Measurements from ENCODE around the gene AGBL4.
A peak's percentile ranks its signal among the peaks of the same experiment; 100 is the strongest.
"Not testable (repeated sequence)": the region's sequence is repeated elsewhere in the genome, so short reads cannot be mapped to it uniquely, and the experiment has no call there.

Gene AGBL4

DNA sequence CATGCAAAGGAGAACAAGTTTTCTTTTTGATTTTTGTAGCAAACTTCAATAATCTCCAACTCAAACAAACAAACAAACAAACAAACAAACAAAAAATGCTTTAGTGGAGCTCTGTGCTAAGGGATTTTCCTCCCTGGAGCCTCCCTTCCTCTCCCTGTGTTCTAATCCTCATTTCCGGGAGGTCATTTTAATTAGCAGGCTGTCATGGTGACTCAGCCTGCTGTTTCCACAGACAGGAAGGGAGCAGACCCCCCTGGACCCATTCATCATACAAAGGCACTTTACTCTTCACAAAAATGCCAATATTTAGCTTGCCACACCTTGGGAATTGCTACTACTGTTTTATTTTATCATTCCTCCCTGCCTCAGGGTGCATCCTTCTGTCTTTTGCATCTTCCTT lies 1490.8 kb downstream of the AGBL4 start:
- DNase-seq (ENCODE audit: low spot score), result no peak

DNA sequence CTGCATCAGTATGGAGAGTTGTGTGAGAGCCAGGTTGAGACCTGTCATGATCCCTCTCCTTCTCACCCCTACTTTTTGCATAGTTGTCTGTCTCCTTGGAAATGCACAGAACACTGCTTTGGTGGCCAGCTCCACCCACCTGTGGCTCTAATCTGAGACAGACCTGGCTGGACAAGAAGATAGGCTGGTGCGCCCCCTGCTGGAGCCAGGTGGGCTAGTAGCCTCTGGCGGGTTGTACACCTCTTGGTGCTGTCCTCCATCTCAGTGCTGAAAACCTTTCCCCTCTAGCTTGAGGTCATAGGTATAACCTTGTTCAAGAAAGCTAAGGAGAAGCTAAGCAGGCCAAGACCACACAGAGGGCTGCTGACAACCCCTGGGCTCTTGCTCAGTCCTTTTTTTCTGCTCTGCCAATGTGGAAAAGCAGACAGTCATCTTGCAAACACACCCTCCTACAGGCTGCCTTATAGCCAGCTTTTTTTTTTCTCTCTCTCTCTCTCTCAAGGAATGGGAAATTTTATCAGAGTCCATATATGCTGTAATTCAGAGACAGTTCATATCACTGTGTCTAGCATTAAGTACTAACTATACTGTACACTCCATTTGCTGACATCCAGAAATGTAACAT lies 1492.9 kb downstream of the AGBL4 start:
- DNase-seq (ENCODE audit: low spot score), result peak; percentile 71

DNA sequence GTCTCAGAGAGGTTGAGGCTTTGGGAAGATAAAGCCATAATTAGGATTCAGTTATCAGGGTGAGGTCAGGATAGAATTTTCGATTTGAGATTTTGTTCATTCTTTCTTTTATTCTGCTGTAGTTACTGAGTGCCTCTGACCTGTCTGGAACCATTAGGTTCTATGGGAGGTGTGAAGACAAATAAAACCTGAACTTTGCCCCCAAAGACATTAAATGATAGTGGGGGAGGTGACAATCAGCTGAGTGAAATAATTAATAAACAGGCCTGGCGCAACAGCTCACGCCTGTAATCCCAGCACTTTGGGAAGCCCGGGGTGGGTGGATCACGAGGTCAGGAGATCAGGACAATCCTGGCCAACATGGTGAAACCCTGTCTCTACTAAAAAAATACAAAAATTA lies 1496.7 kb downstream of the AGBL4 start:
- DNase-seq (ENCODE audit: low spot score), result no peak

DNA sequence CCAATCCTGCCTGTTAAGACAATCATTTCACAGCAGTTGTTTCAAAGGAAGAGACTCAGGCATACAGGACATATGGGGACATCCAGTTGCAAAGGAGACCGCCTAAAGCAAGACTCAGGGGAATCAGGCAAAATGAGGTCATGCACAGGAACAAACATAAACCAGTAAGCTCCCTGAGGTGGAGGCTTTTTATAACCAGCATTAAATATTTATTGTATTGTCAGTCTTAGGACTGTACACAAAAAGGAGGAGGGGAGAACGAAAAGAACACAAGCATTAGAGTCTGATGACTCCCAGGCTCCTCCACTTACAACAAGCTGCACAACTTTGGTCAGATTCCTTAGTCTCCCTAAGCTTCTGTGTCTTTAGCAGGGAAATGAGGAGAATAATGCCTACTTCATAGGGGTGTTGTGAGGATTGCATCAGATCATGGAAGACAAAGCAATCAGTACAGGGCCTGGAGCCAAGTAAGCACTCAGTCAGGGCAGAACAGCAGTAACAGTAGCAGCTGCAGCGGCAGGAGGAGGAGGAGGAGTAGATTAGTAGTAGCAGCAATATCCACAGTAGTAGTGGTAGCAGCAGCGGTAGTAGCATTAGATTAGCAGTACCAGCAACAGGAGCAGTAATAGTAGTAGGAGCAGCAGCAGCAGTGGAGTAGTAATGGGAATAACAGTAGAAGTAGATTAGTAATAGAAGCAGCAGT lies 1497.6 kb downstream of the AGBL4 start:
- DNase-seq (ENCODE audit: low spot score), result no peak

DNA sequence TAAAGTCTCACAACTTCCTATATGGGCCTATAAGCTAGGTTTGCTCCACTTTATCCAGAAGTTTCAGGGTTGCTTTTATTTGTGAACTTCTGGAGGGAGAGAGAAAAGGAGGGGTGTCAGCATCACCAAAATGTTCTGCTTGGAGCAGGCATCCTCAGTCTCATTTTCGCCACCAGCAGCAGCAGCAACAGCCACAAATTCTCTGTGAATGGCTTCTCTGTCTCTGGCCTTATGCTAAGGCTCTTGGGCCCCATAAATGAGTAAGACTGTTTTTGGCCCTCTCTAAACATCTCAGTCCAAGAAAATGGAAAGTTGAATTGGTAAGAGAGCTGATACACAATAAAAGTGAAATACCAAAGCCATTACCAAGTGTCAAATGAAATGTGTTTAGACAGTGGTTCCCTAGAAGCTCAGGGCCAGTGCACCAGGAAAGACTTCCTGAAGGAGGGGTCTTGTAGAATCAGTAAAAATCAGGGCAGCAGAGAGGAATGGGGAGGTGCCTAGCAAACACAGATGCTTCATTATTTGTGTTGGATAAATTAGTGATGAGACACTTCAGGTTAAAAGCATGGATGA lies 1498.8 kb downstream of the AGBL4 start:
- DNase-seq (ENCODE audit: low spot score), result no peak

DNA sequence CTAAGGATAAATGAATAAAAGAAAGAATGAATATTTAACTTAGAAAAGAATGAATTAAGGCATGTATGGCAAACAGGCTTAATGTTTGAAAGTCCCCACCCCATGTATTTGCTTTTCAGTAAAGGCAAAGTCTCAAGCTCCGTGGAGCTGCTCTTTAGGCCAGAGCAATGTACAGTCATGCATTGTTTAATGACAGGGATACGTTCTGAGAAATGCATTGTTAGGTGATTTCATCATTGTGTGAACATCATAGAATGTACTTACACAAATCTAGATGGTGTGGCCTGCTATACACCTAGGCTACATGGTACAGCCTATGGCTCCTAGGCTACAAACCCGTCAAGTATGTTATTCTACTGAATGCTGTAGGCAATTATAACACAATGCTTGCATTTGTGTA lies 1500.2 kb downstream of the AGBL4 start:
- DNase-seq (ENCODE audit: low spot score), result no peak

DNA sequence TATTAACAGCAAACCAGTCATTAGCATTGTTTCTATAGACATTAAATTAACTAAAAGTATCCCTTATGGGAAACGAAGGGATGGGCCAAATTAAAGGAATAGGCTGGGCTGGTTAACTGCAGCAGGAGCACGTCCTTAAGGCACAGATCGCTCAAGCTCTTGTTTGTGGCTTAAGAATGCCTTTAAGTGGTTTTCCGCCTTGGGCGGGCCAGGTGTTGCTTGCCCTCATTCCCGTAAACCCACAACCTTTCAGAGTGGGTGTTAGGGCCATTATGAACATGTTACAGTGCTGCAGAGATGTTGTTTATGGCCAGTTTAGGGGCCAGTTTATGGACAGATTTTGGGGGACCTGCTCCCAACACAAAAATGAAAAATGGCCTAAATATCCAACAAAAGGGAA lies 1503.9 kb downstream of the AGBL4 start:
- DNase-seq (ENCODE audit: low spot score), result not testable (repeated sequence)

DNA sequence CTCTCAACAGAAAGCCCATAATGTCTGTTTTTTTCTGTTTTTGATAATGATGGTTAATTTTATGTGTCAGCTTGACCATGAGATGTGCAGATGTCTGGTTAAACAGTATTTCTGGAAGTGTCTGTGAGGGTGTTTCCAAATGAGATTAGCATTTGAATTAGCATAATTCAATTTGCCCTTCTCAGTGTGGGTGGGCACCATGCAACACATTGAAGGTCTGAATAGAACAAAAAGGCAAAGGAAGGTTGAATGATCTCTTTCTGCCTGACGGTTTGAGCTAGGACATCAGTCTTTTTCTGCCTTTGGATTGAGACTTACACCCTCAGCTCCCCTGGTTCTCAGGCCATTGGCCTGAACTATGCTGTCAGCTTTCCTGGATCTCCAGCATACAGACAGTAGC lies 1516.9 kb downstream of the AGBL4 start:
- no peak for DNase-seq (ENCODE audit: low spot score)

DNA sequence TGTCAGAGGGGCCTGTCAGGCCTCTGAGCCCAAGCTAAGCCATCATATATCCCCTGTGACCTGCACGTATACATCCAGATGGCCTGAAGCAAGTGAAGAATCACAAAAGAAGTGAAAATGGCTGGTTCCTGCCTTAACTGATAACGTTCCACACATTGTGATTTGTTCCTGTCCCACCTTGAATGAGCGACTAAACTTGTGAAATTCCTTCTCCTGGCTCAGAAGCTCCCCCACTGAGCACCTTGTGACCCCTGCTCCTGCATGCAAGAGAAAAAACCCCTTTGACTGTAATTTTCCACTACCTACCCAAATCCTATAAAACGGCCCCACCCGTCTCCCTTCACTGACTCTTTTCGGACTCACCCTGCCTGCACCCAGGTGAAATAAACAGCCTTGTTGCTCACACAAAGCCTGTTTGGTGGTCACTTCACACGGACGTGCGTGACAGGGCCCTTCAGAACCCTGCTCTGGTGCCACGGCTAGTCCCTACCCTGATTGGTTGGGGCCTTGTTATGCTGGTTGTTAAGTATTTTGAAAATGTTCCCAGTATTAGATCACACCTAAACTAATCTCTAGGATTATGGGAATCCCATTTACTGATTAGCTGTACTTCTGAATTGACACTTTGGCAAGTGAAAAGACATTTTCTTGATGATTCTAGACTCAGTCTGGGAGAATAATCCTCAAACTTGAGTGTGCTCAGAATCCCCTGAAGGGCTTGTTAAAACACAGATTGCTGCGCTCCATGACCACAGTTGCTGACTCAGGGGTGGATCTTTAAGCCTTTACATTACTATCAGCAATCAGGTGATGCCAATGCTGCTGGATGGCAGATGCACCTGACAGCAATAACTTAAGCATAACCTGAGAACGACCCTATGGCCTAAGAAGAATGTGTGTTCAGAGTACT lies 1523.0 kb downstream of the AGBL4 start:
- no peak for DNase-seq (ENCODE audit: low spot score)

DNA sequence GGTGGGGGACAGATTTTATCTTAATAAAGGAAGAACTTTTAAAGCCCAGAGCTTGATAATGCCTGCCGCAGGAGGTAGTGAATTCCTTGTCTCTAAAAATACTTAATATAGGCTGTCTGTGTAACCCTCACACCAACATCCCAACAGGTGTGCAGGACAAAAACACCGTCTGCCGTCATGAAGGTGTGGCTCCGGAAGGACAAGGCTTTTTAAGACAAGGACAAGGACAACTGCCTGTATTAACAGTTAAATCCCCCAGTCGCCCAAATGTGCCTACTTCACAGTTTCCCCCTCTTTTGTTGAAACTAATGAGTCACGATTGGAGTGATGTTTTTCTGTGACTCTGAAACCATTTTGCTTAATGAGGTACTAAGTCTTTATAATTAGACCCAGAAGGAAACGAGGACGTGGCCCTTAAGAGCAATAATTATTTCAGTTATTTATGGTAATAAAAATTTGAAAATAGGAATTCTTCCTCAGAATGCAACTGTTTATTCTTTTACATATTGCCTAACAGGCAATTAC lies 1524.5 kb downstream of the AGBL4 start:
- DNase-seq (ENCODE audit: low spot score), result no peak

DNA sequence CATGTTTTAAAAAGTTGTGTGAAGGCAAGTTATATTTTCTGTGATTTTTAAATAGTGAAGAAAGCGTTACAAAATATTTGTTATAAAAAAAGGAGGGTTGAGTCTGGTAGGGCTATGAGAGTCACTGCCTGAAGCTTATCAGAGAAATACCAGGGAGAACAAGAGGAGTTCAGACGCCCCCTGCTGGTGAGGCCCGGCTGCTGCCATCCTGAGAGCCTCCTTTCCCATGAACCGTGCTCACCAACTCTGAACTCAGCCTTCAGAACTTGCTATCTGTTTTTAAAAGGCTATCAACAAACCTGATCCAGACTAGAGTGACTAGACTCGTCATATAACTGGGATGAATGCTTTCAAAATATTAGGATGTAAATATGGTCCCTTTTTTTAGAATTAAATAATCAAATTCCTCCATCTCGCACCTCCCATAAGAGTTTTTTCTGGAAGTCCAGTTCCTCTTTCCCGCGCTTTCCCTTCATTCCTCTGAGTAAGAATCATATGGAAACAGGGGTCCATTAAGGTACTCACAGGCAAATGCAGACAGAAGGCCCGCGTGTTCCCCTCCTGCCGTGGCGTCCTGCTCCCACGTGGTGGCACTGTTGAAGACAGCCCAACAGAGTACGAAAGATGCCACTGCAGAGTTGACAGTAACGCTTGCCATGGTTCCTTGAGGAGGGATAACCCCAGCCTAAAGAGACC lies 1525.5 kb downstream of the AGBL4 start:
- DNase-seq (ENCODE audit: low spot score), result peak; percentile 59

DNA sequence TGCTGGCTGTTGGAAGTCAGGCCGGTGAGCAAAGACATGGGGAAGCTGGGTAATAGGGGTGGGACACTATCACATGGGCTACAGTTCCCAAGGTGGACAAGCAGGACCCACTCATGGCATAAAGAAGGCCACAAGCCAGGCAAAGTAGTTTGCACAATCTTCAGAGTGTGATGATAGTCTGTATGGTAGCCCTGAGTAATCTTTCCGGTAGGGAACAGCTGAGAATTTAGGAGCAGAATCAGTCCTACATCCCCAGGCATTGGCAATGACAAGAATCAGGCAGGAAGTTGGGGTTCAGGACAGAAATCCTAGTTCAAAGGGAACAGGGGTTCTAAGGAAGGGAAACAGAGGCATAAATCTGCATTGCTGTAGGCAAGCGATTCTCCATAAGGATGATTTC lies 1527.8 kb downstream of the AGBL4 start:
- DNase-seq (ENCODE audit: low spot score), result no peak

DNA sequence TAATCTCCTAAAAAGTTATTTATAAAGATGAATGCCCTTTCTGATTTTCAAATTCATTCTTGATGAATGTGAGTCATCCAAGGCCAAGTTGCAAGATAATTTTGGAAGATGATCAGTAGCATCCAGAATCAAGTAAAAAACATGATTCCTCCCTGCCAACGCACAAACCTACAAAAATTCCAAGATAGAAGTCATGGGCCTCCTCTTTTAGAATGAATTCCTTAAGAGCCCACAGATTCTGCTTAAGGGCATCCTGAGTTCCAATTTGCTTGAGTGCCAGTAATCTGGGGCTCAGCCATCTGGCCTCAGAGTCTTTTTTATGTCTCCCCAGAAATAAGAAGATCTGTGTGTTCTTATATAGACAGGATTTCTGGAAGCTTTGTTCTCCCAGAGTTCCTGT lies 1528.6 kb downstream of the AGBL4 start:
- no peak for DNase-seq (ENCODE audit: low spot score)

DNA sequence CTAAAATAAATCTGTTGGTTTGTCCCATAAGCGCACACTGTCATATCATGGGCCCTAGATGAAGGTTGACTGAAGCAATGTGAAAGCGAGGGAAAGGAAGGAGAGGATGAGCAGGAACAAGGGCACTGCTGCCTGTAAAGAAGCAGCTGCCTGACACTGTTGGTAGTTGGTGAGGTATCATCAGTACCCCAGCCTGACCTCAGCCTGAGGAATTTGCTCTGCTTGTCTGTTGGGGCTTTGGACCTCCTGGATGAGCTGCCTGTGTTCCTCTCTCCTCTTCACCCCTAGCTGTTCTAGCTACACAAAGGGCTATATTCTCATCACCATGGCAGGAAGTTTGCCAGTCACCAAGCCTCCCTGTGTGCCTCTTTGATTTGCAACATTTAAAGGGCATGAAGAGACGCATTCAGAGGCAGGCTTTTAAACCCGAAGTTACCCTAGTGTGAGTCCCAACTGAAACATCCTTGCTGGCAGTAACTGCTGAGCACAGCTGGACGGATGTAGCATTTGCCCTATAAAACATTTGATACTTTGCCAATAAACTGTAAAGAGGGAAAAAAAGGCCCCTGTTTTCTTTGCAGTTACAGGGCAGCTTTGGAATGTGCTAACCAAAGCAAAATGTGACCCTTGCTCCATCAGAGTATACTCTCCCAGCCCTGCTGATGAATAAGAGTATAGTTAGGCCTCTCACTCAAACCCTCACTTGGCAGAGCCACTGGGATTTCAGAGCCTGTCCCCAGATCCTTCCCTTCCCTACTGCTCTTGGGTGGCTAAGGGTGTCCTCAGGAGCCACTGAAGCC lies 1529.6 kb downstream of the AGBL4 start:
- DNase-seq (ENCODE audit: low spot score), result peak; percentile 47

DNA sequence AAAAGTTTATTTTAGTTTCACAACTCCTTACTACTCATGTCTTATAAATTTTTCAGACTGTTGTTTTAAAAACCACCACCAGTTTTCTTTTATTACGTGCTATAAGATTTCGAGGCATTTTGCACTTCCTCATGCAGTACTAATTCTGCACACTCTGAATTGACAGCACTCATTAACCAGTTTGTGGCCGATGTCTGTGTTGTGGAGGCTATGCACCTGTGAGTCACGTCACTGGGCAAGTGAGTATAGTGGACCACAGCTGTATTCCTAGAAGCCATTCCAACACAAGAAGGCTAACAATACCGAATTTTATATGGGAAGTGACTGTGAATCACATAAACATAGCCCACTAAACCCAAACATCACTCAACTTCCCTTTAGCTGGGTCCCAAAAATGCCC lies 1530.7 kb downstream of the AGBL4 start:
- no peak for DNase-seq (ENCODE audit: low spot score)

DNA sequence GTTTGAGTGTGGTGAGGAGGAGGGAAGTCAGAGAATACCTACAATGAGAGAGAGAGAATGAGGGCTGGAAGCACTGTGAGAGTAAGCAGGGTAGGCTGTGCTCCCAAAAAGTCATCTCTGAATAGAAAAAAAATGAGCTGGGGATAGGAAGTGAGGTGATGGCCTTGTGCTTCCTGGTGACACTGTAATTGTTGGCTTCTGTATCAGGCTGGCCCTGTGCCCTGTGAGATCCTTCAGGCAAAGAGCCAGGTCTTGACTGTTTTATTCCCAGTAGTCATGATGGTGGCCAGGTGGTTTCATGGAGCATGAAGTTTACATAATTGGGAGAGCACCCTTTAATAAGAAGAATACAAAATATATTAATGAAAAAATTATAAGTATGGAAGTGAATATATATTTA lies 1531.4 kb downstream of the AGBL4 start:
- no peak for DNase-seq (ENCODE audit: low spot score)

DNA sequence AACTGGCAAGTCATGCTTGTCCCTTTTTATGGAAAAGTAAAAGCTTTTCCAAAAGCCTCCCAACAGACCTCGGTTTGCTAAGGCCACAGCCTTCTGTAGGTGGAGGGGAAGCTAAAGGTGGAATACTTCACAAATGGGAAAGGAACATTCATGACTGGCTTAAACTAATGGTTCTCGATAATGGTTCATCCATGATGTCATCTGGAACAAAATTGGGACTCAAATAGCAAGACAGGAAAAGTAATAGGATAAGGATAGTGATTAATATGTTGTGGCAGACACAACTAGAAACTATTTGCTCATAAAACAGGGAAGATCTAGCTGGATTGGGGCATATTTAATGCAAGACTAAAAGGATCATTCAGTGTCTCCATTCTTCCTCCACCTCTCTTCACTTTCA lies 1535.0 kb downstream of the AGBL4 start:
- DNase-seq (ENCODE audit: low spot score), result no peak
